H9 (cell line): Measurements from ENCODE around the gene ZNF576. TPM values are rescaled to one million over a fixed set of nuclear protein-coding genes. Genes with fewer than 3 reads are reported as not detected.

Experiments
- DNase-seq: peaks from one replicate; pipeline ENCODE4 v3.0.0-alpha.2; 2017
- H2AFZ ChIP-seq: one replicate; pipeline ENCODE4 v1.6.1; 2013; ENCODE audit warnings: mild to moderate bottlenecking, low read length, control low read depth, moderate library complexity
- H2AK5ac ChIP-seq: 2 replicates; pipeline ENCODE4 v1.6.1; 2013; ENCODE audit warnings: low read length, control low read depth, mixed read lengths; ENCODE audit not compliant: insufficient read length
- H2BK120ac ChIP-seq: one replicate; pipeline ENCODE4 v1.6.1; 2013; ENCODE audit warnings: low read depth, mild to moderate bottlenecking, low read length, control low read depth, inconsistent platforms; ENCODE audit not compliant: poor library complexity, severe bottlenecking
- H2BK12ac ChIP-seq: 2 replicates; pipeline ENCODE4 v1.6.1; 2013; ENCODE audit warnings: low read length, control low read depth, mixed read lengths, low read depth; ENCODE audit not compliant: insufficient read length
- H2BK15ac ChIP-seq: 2 replicates; pipeline ENCODE4 v1.6.1; 2013; ENCODE audit warnings: low read depth, low read length, control low read depth
- H2BK20ac ChIP-seq: one replicate; pipeline ENCODE4 v1.6.1; 2013; ENCODE audit warnings: low read depth, mild to moderate bottlenecking, low read length, control low read depth, inconsistent platforms; ENCODE audit not compliant: poor library complexity, severe bottlenecking
- H2BK5ac ChIP-seq: 2 replicates; pipeline ENCODE4 v1.6.1; 2013; ENCODE audit warnings: low read length, control low read depth, mixed read lengths; ENCODE audit not compliant: insufficient read length
- H3K14ac ChIP-seq: 2 replicates; pipeline ENCODE4 v1.6.1; 2013; ENCODE audit warnings: low read length, control low read depth; ENCODE audit not compliant: insufficient read depth
- H3K18ac ChIP-seq: 2 replicates; pipeline ENCODE4 v1.6.1; 2013; ENCODE audit warnings: low read depth, mild to moderate bottlenecking, mixed read lengths, low read length, control low read depth; ENCODE audit not compliant: insufficient read length
- H3K23ac ChIP-seq: 2 replicates; pipeline ENCODE4 v1.6.1; 2013; ENCODE audit warnings: low read length, control low read depth, mixed read lengths, low read depth; ENCODE audit not compliant: insufficient read length
- H3K23me2 ChIP-seq: 2 replicates; pipeline ENCODE4 v1.6.1; 2013; ENCODE audit warnings: low read depth, mild to moderate bottlenecking, mixed read lengths, low read length, control low read depth; ENCODE audit not compliant: insufficient read length, poor library complexity, severe bottlenecking
- H3K27ac ChIP-seq: 2 replicates; pipeline ENCODE4 v1.5.1; 2013; ENCODE audit warnings: low read length, control low read depth, mixed read lengths, low read depth; ENCODE audit not compliant: insufficient read length
- H3K27me3 ChIP-seq: 2 replicates; pipeline ENCODE4 v1.6.1; 2013; ENCODE audit warnings: low read length, control low read depth, inconsistent platforms; ENCODE audit not compliant: insufficient read depth
- H3K4ac ChIP-seq: 2 replicates; pipeline ENCODE4 v1.6.1; 2013; ENCODE audit warnings: low read depth, mild to moderate bottlenecking, control low read depth, inconsistent platforms, low read length, moderate library complexity
- H3K4me1 ChIP-seq: 2 replicates; pipeline ENCODE4 v1.6.1; 2013; ENCODE audit warnings: low read length, control low read depth, inconsistent platforms; ENCODE audit not compliant: insufficient read depth
- H3K4me2 ChIP-seq: 2 replicates; pipeline ENCODE4 v1.6.1; 2013; ENCODE audit warnings: low read length, control low read depth, mixed read lengths; ENCODE audit not compliant: insufficient read length, insufficient read depth
- H3K56ac ChIP-seq: 2 replicates; pipeline ENCODE4 v1.6.1; 2013; ENCODE audit warnings: low read depth, mild to moderate bottlenecking, mixed read lengths, low read length, control low read depth; ENCODE audit not compliant: insufficient read length
- H3K79me1 ChIP-seq: 2 replicates; pipeline ENCODE4 v1.6.1; 2013; ENCODE audit warnings: low read depth, mild to moderate bottlenecking, moderate library complexity, low read length, control low read depth, inconsistent platforms; ENCODE audit not compliant: insufficient read depth, poor library complexity, severe bottlenecking
- H3K79me2 ChIP-seq: 2 replicates; pipeline ENCODE4 v1.6.1; 2013; ENCODE audit warnings: low read length, control low read depth, inconsistent platforms; ENCODE audit not compliant: insufficient read depth
- H3K9ac ChIP-seq: 2 replicates; pipeline ENCODE4 v1.6.1; 2013; ENCODE audit warnings: low read length, control low read depth, mixed read lengths; ENCODE audit not compliant: insufficient read length; ENCODE audit errors: extremely low read depth
- H3K9me3 ChIP-seq: one replicate; pipeline ENCODE4 v1.6.1; 2013; ENCODE audit warnings: low read depth, low read length, inconsistent platforms; ENCODE audit not compliant: control insufficient read depth
- H3T11ph ChIP-seq: one replicate; pipeline ENCODE4 v1.6.1; 2013; ENCODE audit warnings: mild to moderate bottlenecking, low read length, control low read depth, inconsistent platforms
- H4K20me1 ChIP-seq: one replicate; pipeline ENCODE4 v1.6.1; 2013; ENCODE audit not compliant: control insufficient read depth, insufficient read length, insufficient read depth
- H4K5ac ChIP-seq: 2 replicates; pipeline ENCODE4 v1.6.1; 2013; ENCODE audit warnings: low read depth, mild to moderate bottlenecking, mixed read lengths, low read length, control low read depth; ENCODE audit not compliant: insufficient read length
- H4K8ac ChIP-seq: replicated peaks from 2 replicates; pipeline ENCODE4 v1.6.1; 2013; ENCODE audit warnings: low read length, control low read depth, mixed read lengths, low read depth; ENCODE audit not compliant: insufficient read length
- H4K91ac ChIP-seq: 2 replicates; pipeline ENCODE4 v1.6.1; 2013; ENCODE audit warnings: low read depth, mild to moderate bottlenecking, moderate library complexity, mixed read lengths, low read length, control low read depth; ENCODE audit not compliant: insufficient read length
- H3K27ac Mint-ChIP-seq, 3 experiments: 2 replicates in 2 of 3; 3 replicates in 1 of 3; pipeline ENCODE4 v1.8.0; 2020 to 2021; ENCODE audit warnings: mixed read lengths in 3 of 3, mild to moderate bottlenecking in 1 of 3, moderate library complexity in 1 of 3
- H3K27me3 Mint-ChIP-seq: 2 replicates; pipeline ENCODE4 v1.8.0; 2021; ENCODE audit warnings: low read depth, mild to moderate bottlenecking, moderate library complexity, mixed read lengths
- H3K36me3 Mint-ChIP-seq, 3 experiments: 2 replicates in 2 of 3; 3 replicates in 1 of 3; pipeline ENCODE4 v1.8.0; 2020 to 2021; ENCODE audit warnings: low read depth in 3 of 3, mixed read lengths in 3 of 3; ENCODE audit not compliant: insufficient read depth in 1 of 3
- H3K4me1 Mint-ChIP-seq, 2 experiments: 2 replicates each; pipeline ENCODE4 v1.8.0; 2020; ENCODE audit warnings: mixed read lengths in 2 of 2
- H3K4me3 Mint-ChIP-seq, 2 experiments: 2 replicates in 1 of 2; 3 replicates in 1 of 2; pipeline ENCODE4 v1.8.0; 2020 to 2021; ENCODE audit warnings: mild to moderate bottlenecking in 2 of 2, mixed read lengths in 2 of 2, moderate library complexity in 1 of 2
- H3K9me3 Mint-ChIP-seq, 2 experiments: 2 replicates in 1 of 2; 3 replicates in 1 of 2; pipeline ENCODE4 v1.8.0; 2020; ENCODE audit warnings: mild to moderate bottlenecking in 2 of 2, mixed read lengths in 2 of 2, moderate library complexity in 1 of 2
- CTCF ChIP-seq: fragments of 200-600 bp; sonication (generic); conservative IDR thresholded peaks from 3 replicates; pipeline ENCODE4 v1.8.0; 2021; ENCODE audit warnings: antibody characterized with exemption, mild to moderate bottlenecking
- WGBS: extraction: QIAGEN DNeasy Blood & Tissue Kit; methylation state at CpG from one replicate; pipeline ENCODE4 v1.1.7; 2013; ENCODE audit warnings: missing lambda C conversion rate, low lambda C conversion rate, mixed read lengths; ENCODE audit not compliant: insufficient read length; ENCODE audit errors: extremely low coverage; 5-methylcytosine and 5-hydroxymethylcytosine counted together
- total RNA-seq: library from RNA; stranded (reverse); gene quantifications from 2 replicates; pipeline ENCODE4 v1.2.1, GENCODE V29; 2021

ZNF576 gene
- total RNA-seq, 1 experiment from 2014 or later = 19.7 TPM

GRCh38 chr19:43570174-43570791 lies 26.1 kb upstream of the ZNF576 start:
- Mint-ChIP-seq H3K27ac (peak overlapping the region; percentile 34 to 78 (median 62); a peak in 5 of 7 replicates), H3K36me3 (peaks cover 0 to 27% (median 18%) of the 10 kb centered on the region in 3 experiments; a peak in 6 of 7 replicates), H3K4me1 (peaks cover 10 to 19% of the 10 kb centered on the region in 2 experiments), H3K27me3 (no peaks in the 10 kb centered on the region), H3K9me3 (no peaks in the 10 kb centered on the region), H3K4me3 (no peak overlapping the region; a peak in 1 of 5 replicates)
- no peaks in the 10 kb centered on the region for H3K4me1 ChIP-seq
- H3K4ac ChIP-seq = no peak overlapping the region
- H3K9me3 ChIP-seq = no peaks in the 10 kb centered on the region
- no peak overlapping the region for H3K23ac ChIP-seq
- DNase-seq = no peak
- H4K8ac ChIP-seq = no peak overlapping the region
- no peak overlapping the region for H4K91ac ChIP-seq
- no peak overlapping the region for H4K5ac ChIP-seq
- H3K4me2 ChIP-seq = no peak overlapping the region
- H3K9ac ChIP-seq = no peak overlapping the region
- H2AFZ ChIP-seq = no peak overlapping the region
- no peak overlapping the region for H3T11ph ChIP-seq
- no peak overlapping the region for H2BK120ac ChIP-seq
- H2BK12ac ChIP-seq = no peak overlapping the region
- H3K79me2 ChIP-seq = no peaks in the 10 kb centered on the region; the same call in 1 of the 2 replicates
- no CpG with 5 or more reads among the region's 5 CpGs for WGBS
- no peaks in the 10 kb centered on the region for H3K27me3 ChIP-seq
- H3K79me1 ChIP-seq = no peaks in the 10 kb centered on the region
- no peak overlapping the region for H3K18ac ChIP-seq
- no peak overlapping the region for H3K14ac ChIP-seq
- no peak for TF ChIP-seq CTCF
- H3K27ac ChIP-seq = no peak overlapping the region
- H4K20me1 ChIP-seq = no peaks in the 10 kb centered on the region
- no peak overlapping the region for H2AK5ac ChIP-seq
- no peak overlapping the region for H2BK5ac ChIP-seq
- no peak overlapping the region for H2BK20ac ChIP-seq
- no peak overlapping the region for H3K56ac ChIP-seq
- peaks cover 6% of the 10 kb centered on the region for H3K23me2 ChIP-seq
- H2BK15ac ChIP-seq = no peak overlapping the region
